OCI-M1 (cell line): ENCODE data around the gene TMEM128.
"Not testable (repeated sequence)": the region's sequence is repeated elsewhere in the genome, so short reads cannot be mapped to it uniquely, and the experiment has no call there.

Source experiments
- DNase-seq: peaks from one replicate; lab custom pipeline; 2025; lab: John Stamatoyannopoulos, UW

TMEM128 gene, protein sequence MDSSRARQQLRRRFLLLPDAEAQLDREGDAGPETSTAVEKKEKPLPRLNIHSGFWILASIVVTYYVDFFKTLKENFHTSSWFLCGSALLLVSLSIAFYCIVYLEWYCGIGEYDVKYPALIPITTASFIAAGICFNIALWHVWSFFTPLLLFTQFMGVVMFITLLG

DNA sequence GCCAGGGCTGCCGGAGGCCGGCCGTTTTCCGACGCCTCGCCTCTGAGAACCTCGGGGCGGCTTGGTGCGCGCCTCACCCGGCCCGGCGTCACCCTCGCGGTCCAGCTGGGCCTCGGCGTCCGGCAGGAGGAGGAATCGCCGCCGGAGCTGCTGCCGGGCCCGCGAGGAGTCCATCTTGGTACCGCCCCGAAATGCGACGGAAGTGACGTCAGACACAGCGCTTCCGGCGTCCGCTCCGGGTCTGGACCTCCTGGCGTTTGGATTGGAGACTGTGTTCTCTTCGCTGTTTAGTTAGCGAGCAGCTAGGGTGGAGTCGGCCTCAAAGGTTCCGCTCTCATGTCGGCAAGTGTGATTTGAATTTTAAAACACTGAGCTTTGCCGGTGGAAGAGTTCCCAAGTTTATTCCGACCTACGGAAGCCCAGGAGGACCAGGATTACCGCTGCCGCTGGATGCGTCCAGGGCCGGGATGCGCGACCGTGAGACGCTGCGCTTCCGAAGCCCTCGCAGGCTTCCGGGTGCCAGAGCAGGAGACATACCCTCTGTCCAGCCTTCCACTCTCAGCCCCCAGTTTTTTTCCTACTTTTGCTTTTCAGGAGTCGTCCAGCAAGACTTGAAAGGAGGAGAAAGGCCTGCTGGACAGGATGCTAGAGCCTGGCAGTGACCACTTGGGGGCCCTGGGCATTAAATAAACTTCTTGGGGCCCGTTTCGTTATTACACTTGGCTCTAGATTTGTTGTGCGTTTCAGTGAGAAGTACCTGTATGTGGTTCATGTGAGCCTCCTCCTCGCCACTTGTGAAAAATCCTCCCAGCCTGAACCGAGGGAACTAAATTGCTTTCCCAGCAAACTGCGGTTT is at the start of gene TMEM128:
TMEM128 (minus strand) TSS at position 195 of the 856 bp plus-strand sequence; CDS start at position 174, 21 bp downstream.
- peak; percentile 96 for DNase-seq

DNA sequence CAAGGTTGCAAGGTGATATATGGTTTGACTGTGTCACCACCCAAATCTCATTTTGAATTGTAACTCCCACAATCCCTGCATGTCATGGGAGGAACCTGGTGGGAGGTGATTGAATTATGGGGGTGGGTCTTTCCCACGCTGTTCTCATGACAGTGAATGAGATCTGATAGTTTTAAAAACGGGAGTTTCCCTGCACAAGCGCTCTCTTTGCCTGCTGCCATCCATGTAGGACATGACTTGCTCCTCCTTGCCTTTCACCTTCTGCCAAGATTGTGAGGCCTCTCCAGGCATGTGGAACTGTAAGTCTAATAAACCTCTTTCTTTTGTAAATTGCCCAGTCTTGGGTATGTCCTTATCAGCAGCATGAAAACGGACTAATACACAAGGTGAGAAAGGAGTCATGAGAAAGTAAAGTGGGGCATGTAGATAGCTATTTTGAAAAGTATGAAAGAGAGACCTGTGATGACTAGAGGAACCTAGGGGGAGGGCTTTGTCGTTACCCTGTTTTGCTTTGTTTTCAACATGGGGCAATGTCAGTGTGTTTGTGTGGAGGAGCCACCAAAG is 48.3 kb upstream of the TMEM128 start:
- DNase-seq, result no peak

DNA sequence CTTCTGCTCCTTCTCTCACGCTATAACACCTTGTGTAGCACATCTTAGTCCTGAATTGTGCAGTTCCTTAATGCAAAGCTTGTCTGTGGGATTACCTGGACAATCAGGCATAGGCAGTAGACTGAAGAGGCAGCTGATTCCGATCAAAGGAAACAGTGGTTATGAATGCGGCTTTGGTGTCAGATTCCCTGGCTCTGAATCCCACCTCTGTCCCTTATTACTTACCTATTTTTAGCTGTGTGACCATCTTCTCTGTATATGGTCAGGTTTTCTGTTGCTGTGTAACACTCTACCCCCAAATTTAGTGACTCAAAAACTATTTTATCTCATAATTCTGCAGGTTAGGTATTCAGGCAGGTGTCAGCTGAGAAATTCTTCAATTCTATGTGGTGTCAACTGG is 45.3 kb upstream of the TMEM128 start:
- no peak for DNase-seq

- peak; percentile 94 for DNase-seq
Measured at GRCh38 chr4:4289941-4290850, 42.2 kb upstream of the TMEM128 start, which contains the start of the genes LYAR and ZBTB49. Gene LYAR (minus strand): TSS chr4:4290154. CDS start chr4:4283742, 6,412 bp downstream. Gene ZBTB49 (plus strand): TSS chr4:4290251. CDS start chr4:4299946, 9,695 bp downstream.

GRCh38 chr4:4289597-4289940 is 41.5 kb upstream of the TMEM128 start:
- DNase-seq, result no peak

GRCh38 chr4:4289055-4289454 is 41.0 kb upstream of the TMEM128 start:
- DNase-seq, result no peak

DNA sequence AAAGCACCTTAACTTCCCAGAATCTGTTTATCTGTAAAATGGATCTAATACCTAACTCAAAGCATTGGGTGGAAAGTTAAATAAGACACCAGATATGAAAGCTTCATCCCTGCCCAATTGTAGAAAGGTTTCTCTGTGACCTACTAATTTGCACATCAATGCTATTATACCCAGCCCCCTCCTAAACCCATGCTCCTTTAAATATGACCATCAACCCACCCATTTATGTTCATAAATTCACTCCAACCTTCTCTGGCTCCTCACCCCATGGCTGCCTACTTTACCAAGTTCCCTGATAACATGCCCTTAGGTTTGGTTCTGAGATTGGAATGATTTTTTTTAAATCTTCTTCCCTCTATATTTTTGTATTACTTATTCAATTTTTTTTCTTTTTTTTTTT is 40.1 kb upstream of the TMEM128 start:
- DNase-seq, result no peak

- DNase-seq, result peak; percentile 35
Measured at GRCh38 chr4:4284827-4285618, 37.0 kb upstream of the TMEM128 start.

DNA sequence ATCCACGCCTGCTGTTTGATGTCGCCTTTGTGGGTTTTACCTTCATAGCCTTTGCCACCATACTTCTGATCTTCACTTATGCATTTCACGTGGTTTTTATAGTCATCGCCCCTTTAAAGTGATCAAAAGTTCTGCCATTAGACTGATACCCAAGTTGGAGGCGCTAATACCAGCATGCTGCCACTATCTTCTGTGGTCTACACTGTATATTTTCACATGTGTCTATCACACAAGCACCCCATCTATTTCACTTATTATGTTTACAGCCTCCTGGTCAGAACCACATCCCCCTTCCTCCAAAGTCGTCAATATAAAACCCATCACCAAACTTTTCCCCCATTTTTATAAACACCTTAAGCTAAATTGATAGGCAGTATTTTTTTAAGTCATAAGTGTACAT is 33.8 kb upstream of the TMEM128 start:
- DNase-seq, result no peak

- no peak for DNase-seq
Measured at GRCh38 chr4:4277531-4277930, 29.5 kb upstream of the TMEM128 start.

DNA sequence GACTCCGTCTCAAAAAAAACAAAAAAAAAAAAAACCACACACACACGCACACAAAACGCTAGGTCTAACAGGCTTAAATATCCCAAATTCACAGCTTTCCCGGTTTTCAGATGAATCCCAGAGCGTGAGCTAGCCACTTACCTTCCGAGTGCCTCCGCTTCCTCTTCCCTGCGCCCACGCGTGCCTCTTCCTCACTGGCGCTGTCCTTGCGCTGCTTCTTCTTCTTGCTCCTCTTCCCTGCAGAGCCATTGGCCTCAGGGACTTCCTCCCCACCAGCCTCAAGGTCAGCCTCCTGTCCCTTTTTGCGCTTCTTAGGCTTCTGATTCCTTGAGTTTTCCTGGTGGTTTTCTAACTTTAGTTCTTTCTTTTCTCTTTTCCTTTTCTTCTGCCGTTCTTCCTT is 26.2 kb upstream of the TMEM128 start:
- no peak for DNase-seq

- no peak for DNase-seq
Measured at GRCh38 chr4:4271912-4272311, 23.9 kb upstream of the TMEM128 start.

DNA sequence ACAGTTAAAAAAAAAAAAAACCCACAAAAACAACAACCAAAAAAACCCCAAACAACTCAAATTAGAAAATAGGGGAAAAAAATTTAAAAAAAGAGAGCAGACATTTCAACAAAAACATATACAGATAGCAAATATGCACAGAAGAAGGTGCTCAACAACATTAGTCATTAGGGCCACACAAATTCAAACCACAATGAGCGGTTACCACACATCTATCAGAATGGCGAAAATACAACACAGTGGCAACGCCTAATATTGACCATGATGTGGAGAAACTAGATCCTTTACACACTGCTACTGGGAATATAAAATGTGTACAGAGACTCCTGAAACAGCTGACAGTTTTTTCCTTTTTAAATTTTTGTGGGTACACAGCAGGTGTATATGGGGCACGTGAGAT is 22.5 kb upstream of the TMEM128 start:
- DNase-seq, result no peak

DNA sequence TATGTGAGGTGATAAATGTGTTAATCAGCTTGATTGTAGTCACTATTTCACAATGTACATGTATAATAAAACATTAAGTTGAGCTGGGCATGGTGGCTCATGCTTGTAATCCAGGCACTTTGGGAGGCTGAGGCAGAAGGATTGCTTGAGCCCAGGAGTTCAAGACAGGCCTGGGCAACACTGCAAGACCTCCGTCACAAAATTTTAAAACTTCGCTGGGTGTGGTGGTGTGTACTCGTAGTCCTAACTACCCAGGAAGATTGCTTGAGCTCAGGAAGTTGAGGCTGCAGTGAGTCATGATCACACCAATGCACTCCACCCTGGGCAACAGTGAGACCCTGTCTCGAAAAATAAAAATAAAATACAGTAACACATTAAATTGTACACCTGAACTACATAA is 21.8 kb upstream of the TMEM128 start:
- DNase-seq, result no peak

DNA sequence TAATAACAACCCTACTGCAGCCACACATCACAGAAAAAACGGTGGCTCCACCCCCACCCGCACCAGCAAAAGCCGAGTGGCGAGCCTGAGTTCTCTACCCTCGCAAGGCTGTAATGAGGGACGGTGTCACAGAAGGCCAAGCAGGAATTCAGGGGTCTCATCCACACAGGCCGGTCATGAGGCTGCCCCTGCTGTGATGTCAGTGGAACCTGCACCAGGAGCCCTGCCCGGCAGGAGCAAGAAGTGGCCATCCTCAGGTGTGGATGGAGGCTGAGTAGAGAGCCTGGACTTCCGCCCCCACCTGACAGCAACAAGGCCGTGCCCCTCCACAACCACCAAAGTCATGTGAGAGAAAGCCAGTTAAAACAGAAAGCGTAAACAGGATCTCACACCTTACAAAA is 21.3 kb upstream of the TMEM128 start:
- DNase-seq, result no peak

- no peak for DNase-seq
Measured at GRCh38 chr4:4268776-4269175, 20.8 kb upstream of the TMEM128 start.

DNA sequence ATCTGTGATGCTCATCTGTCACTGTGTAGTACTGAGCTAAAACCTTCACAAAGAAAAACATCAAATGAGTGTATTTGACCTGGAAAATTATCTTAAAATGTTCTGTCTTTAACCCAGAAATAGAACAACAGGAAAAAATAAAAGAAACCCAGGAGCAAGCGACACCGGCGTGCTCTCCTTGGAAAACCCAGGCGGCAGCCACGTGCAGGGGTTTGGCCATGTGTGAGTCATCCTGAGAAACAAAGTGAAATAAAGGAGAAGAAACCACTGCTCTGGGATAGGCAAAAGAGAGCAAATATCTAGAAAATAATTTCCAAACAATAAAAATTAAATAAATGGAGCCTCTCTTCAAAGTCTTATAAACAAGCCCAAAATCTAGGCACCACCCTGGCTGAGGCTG is 20.0 kb upstream of the TMEM128 start:
- no peak for DNase-seq

- DNase-seq, result peak; percentile 86
Measured at GRCh38 chr4:4260185-4260751, 12.2 kb upstream of the TMEM128 start.

GRCh38 chr4:4259484-4260100 is 11.6 kb upstream of the TMEM128 start:
- peak; percentile 73 for DNase-seq

DNA sequence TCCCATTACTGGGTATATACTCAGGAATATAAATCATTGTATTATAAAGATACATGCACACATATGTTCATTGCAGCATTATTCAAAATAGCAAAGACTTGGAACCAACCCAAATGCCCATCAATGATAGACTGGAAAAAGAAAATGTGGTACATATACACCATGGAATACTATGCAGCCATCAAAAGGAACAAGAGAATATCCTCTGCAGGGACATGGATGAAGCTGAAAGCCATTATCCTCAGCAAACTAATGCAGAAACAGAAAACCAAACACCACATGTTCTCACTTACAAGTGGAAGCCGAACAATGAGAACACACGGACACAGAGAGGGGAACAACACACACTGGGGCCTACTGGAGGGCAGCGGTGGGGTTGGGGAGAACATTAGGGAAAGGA is 9.7 kb upstream of the TMEM128 start:
- not testable (repeated sequence) for DNase-seq
